Stomach (tissue), 9 donors: Measurements from ENCODE around the gene SLC41A3. TPM values are rescaled to one million over a fixed set of nuclear protein-coding genes. Genes with fewer than 3 reads are reported as not detected.

Source experiments
- DNase-seq, 2 donors: peaks; one replicate each; pipeline versions ENCODE4 v3.0.0 to v3.0.0-alpha.2; 2013 to 2019
- H3K27ac ChIP-seq, 5 donors: fragments of 200-600 bp in 4 of 5; sonication (generic) in 4 of 5; one replicate each; pipeline ENCODE4 v1.5.1; 2013 to 2019; ENCODE audit warnings: mild to moderate bottlenecking in 1 of 5, moderate library complexity in 1 of 5
- H3K27me3 ChIP-seq, 3 donors: fragments of 200-600 bp; sonication (generic); one replicate each; pipeline ENCODE4 v1.5.1; 2017 to 2019; ENCODE audit warnings: mixed run types in 1 of 3
- H3K36me3 ChIP-seq, 4 donors: fragments of 200-600 bp; sonication (generic); 1 replicate in 3 of 4; 2 replicates in 1 of 4; pipeline ENCODE4 v1.5.1; 2016 to 2019
- H3K4me1 ChIP-seq, 4 donors: fragments of 200-600 bp; sonication (generic); one replicate each; pipeline ENCODE4 v1.5.1; 2016 to 2019
- H3K4me3 ChIP-seq, 4 donors: fragments of 200-600 bp; sonication (generic) in 3 of 4; one replicate each; pipeline ENCODE4 v1.5.1; 2016 to 2019; ENCODE audit warnings: mild to moderate bottlenecking in 1 of 4
- H3K9me3 ChIP-seq, 4 donors: fragments of 200-600 bp; sonication (generic); one replicate each; pipeline ENCODE4 v1.5.1; 2016 to 2019
- CTCF ChIP-seq, 7 experiments: fragments of 450-650 bp in 4 of 7; fragments of 200-600 bp in 3 of 7; sonication (generic) in 3 of 7; IDR thresholded peaks; one replicate each; pipeline ENCODE4 v1.5.1; 2016 to 2019; ENCODE audit warnings: antibody characterized with exemption in 7 of 7, control low read depth in 2 of 7, mild to moderate bottlenecking in 1 of 7
- EP300 ChIP-seq: sonication (generic); formaldehyde crosslinking; IDR thresholded peaks from one replicate; pipeline ENCODE4 v1.6.1; 2017; ENCODE audit warnings: antibody characterized with exemption
- POLR2A ChIP-seq, 4 donors: fragments of 450-650 bp; IDR thresholded peaks; one replicate each; pipeline ENCODE4 v1.6.1; 2016; ENCODE audit warnings: antibody characterized with exemption in 4 of 4, control low read depth in 2 of 4, mild to moderate bottlenecking in 1 of 4, moderate library complexity in 1 of 4
- POLR2AphosphoS5 ChIP-seq, 3 donors: sonication (generic); formaldehyde crosslinking; IDR thresholded peaks; one replicate each; pipeline ENCODE4 v1.6.1; 2016; ENCODE audit warnings: antibody characterized with exemption in 3 of 3
- WGBS, 5 donors: extraction: QIAGEN DNeasy Blood & Tissue Kit in 3 of 5; methylation state at CpG; one replicate each; pipeline versions ENCODE4 v1.1.5 to v1.1.7; 2013 to 2018; 5-methylcytosine and 5-hydroxymethylcytosine counted together
- intact Hi-C: fragments of 100-400 bp; cut with DNase I; formaldehyde crosslinking; loops from one replicate; pipeline ENCODE4 v1.15.1; 2023; ENCODE audit warnings: low total_unique reads
- polyA plus RNA-seq, 3 donors: library from polyadenylated mRNA; stranded (reverse); fragments of 200-250 nt; gene quantifications; one replicate each; pipeline ENCODE4 v1.2.3, GENCODE V29; 2013
- total RNA-seq, 5 donors: library from RNA; depleted of rRNA; stranded (reverse); fragments of >200 nt; gene quantifications; one replicate each; pipeline versions ENCODE4 v1.1.0 to v1.2.3, GENCODE V29; 2014 to 2016
- donor health status: healthy with polysubstance abuse.
- donor health status: Bipolar disorder and iron deficiency.
- donor health status: healthy.

The SLC41A3 gene
- total and polyA plus RNA-seq, 8 donors = 15.4 to 81.7 (median 27.9) TPM

DNA sequence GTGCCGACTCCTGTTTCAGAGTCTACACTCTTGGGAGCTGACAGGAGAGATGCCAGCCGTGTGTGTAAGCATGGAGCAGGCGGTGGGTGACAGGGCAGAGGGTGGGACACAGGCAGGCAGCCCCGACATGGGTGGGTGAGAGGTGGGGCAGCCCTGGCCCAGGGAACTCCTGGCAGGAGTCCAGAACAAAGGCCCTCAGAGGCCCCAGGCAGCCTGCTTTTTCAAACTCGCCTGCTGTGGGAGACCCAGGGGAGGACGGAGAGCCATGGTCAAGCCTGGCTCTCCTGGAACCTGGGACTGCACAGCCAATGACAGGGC is 29.3 kb upstream of the SLC41A3 start:
- Histone ChIP-seq H3K27ac (no peak overlapping the region), H3K4me1 (no peaks in the 10 kb centered on the region), H3K27me3 (peaks cover 0 to 4% (median 0%) of the 10 kb centered on the region in 3 donors), H3K9me3 (no peaks in the 10 kb centered on the region), H3K4me3 (no peak overlapping the region), H3K36me3 (peaks cover 0 to 15% (median 0%) of the 10 kb centered on the region in 4 donors)
- intact Hi-C loops = no loop called here
- 71 to 83% (median 75%) methylated on average over 5 to 6 of the region's 6 CpGs for WGBS, 5 donors
- TF ChIP-seq POLR2AphosphoS5 (IDR thresholded peaks at IDR 0.05) = no peak
- TF ChIP-seq CTCF (IDR thresholded peaks at IDR 0.05) = no peak
- TF ChIP-seq EP300 = no peak
- TF ChIP-seq POLR2A (IDR thresholded peaks at IDR 0.05) = no peak
- DNase-seq = peak in 1 of 2 donors; percentile 38

DNA sequence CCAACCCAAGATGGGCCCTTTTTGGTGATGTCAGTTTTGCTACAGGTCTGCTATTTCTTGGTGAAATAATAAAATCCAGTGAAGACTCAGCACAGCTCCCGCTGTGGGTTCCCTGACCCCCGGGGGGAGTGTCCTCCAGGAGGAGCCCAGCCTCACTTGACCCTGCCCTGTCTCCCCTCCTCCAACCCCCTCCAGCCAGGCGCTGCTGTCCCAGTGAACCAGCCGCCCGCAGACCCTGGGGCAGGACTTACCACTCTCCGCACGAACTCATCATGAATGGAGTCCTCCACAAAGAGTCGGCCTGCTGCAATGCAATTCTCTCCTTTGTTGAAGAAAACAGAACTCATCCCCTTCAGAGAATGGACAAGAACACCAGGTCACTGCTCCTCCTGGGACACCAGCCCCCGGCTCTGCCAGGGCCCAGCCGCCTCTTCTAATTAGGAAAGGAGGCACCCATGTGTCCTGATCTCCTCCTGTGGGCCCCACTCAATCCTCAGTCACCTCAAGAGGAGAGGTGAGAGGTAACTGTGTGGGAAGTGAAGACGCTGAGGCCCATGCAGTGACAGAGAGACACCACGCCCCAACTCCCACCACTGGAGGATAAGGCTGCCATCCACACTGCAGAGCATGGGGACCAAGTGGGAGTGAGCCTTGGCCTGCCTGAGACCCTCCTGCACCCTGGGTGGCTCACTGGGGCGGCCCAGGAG is 28.8 kb upstream of the SLC41A3 start:
- intact Hi-C loops = no loop called here
- no peak overlapping the region for H3K27ac ChIP-seq
- H3K4me1 ChIP-seq = no peaks in the 10 kb centered on the region
- TF ChIP-seq EP300 (no peak), POLR2A (IDR thresholded peaks at IDR 0.05) (no peak), CTCF (IDR thresholded peaks at IDR 0.05) (no peak), POLR2AphosphoS5 (IDR thresholded peaks at IDR 0.05) (no peak)
- WGBS, 5 donors = 84 to 91% (median 88%) methylated on average over 12 to 13 of the region's 13 CpGs
- H3K4me3 ChIP-seq = no peak overlapping the region
- DNase-seq = peak in 1 of 2 donors; percentile 16
- peaks cover 0 to under 1% (median 0%) of the 10 kb centered on the region in 3 donors for H3K27me3 ChIP-seq
- H3K9me3 ChIP-seq = no peaks in the 10 kb centered on the region
- H3K36me3 ChIP-seq = peaks cover 0 to 17% (median 0%) of the 10 kb centered on the region in 4 donors

- peak in 1 of 2 donors; percentile 16 for DNase-seq
- no peak overlapping the region for H3K4me3 ChIP-seq
- 86 to 94% (median 87%) methylated on average over 16 to 18 of the region's 18 CpGs for WGBS, 5 donors
- no peaks in the 10 kb centered on the region for H3K27me3 ChIP-seq
- intact Hi-C loops = no loop called here
- H3K9me3 ChIP-seq = no peaks in the 10 kb centered on the region
- no peak overlapping the region for H3K27ac ChIP-seq
- no peaks in the 10 kb centered on the region for H3K4me1 ChIP-seq
- peaks cover 0 to 26% (median 0%) of the 10 kb centered on the region in 4 donors for H3K36me3 ChIP-seq
- TF ChIP-seq CTCF (IDR thresholded peaks at IDR 0.05) (no peak), EP300 (no peak), POLR2AphosphoS5 (IDR thresholded peaks at IDR 0.05) (no peak), POLR2A (IDR thresholded peaks at IDR 0.05) (no peak)
Measured at GRCh38 chr3:126111566-126112475, 27.9 kb upstream of the SLC41A3 start.

GRCh38 chr3:126111126-126111551 is 27.2 kb upstream of the SLC41A3 start:
- intact Hi-C loops = no loop called here
- DNase-seq = peak in 1 of 2 donors; percentile 20
- H3K9me3 ChIP-seq = no peaks in the 10 kb centered on the region
- no peaks in the 10 kb centered on the region for H3K27me3 ChIP-seq
- no peak for TF ChIP-seq POLR2A (IDR thresholded peaks at IDR 0.05)
- no peak for TF ChIP-seq CTCF (IDR thresholded peaks at IDR 0.05)
- no peak for TF ChIP-seq EP300
- TF ChIP-seq POLR2AphosphoS5 (IDR thresholded peaks at IDR 0.05) = no peak
- 83 to 96% (median 87%) methylated on average over 10 of the region's 10 CpGs for WGBS, 5 donors
- H3K4me1 ChIP-seq = no peaks in the 10 kb centered on the region
- H3K27ac ChIP-seq = no peak overlapping the region
- H3K4me3 ChIP-seq = no peak overlapping the region
- H3K36me3 ChIP-seq = peaks cover 0 to 32% (median 0%) of the 10 kb centered on the region in 4 donors
